GM18505 (cell line): ENCODE data around the gene GPR152.

Source experiments
- ATAC-seq: cut with Tn5 transposase; IDR thresholded peaks from one replicate; pipeline ENCODE4 v1.9.1; 2021; ENCODE audit not compliant: unreplicated experiment
- POLR2A ChIP-seq: IDR thresholded peaks from 4 replicates; pipeline ENCODE4 v1.6.1; 2011; ENCODE audit warnings: borderline replicate concordance; ENCODE audit not compliant: insufficient read depth, insufficient read length; ENCODE audit errors: extremely low read depth

Gene GPR152

DNA sequence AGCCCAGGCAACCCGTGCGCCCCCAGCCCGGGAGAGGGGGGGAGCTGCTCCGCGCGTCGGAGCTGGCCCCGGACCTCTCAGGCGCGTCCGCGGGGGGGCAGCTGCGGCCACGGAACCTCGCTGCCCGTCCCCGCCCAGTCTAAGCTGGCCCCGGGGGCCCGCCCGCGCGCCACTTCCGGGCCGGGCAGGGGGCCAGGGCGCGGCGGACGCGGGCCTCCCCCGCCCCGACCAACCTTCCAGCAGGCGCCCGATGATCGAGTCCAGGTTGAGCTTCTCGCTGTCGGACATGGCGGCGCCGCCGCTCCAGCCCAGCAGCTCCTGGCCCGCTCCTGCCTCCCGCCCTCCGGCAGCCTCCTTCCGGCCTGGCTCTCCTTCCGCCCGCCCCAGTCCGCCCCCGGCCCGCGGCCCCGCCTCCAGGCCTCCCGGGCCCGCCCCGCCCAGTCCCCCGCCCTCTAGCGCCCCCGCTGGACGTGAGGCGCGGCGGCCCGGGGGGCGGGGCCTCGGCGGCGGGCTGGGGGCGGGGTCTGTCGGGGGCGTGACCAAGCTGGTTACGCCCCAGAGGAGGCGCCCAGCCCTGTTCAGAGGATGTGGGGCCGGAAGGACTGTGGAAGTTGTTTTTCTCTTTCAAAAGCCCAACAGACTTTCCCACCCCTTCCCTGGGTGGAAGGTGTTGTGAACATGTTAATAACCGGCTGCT is 50.9 kb downstream of the GPR152 start, which contains the start of gene PPP1CA:
Gene PPP1CA, minus strand, starts transcription at position 364 of the 697 bp plus-strand sequence. Its CDS starts 76 bp downstream, at position 288.
- ATAC-seq = peak; percentile 60
- TF ChIP-seq POLR2A = peak; percentile 89
